GM19035 (cell line): Measurements from ENCODE around the gene RNF223.
"Not testable (repeated sequence)": the region's sequence is repeated elsewhere in the genome, so short reads cannot be mapped to it uniquely, and the experiment has no call there.

Source experiments
- ATAC-seq: cut with Tn5 transposase; IDR thresholded peaks from one replicate; pipeline ENCODE4 v1.9.1; 2021; ENCODE audit not compliant: unreplicated experiment

RNF223 gene

GRCh38 chr1:1074631-1075147 lies 583 bp upstream of the RNF223 start:
- no peak for ATAC-seq

GRCh38 chr1:1072849-1073742 lies 1.0 kb downstream of the RNF223 start:
- no peak for ATAC-seq

GRCh38 chr1:1072299-1072848 lies 1.7 kb downstream of the RNF223 start:
- ATAC-seq: no peak

GRCh38 chr1:1071486-1072298 lies 2.4 kb downstream of the RNF223 start:
- ATAC-seq: no peak

GRCh38 chr1:1069711-1070676 lies 4.1 kb downstream of the RNF223 start:
- peak; percentile 9 for ATAC-seq

- peak; percentile 57 for ATAC-seq
These were observed 4.9 kb downstream of the RNF223 start for GRCh38 chr1:1069056-1069710.

GRCh38 chr1:1068517-1069055 lies 5.5 kb downstream of the RNF223 start:
- ATAC-seq: no peak

GRCh38 chr1:1067860-1068516 lies 6.1 kb downstream of the RNF223 start:
- ATAC-seq: no peak

GRCh38 chr1:1067284-1067859 lies 6.7 kb downstream of the RNF223 start:
- no peak for ATAC-seq

GRCh38 chr1:1066403-1067283 lies 7.5 kb downstream of the RNF223 start:
- ATAC-seq: no peak

- ATAC-seq: not testable (repeated sequence)
These were observed 8.2 kb downstream of the RNF223 start for GRCh38 chr1:1065940-1066304.

GRCh38 chr1:1065265-1065939 lies 8.7 kb downstream of the RNF223 start:
- no peak for ATAC-seq

GRCh38 chr1:1063945-1064831 lies 9.9 kb downstream of the RNF223 start:
- peak; percentile 45 for ATAC-seq

GRCh38 chr1:1063261-1063944 lies 10.7 kb downstream of the RNF223 start:
- ATAC-seq: no peak

- no peak for ATAC-seq
These were observed 11.6 kb downstream of the RNF223 start for GRCh38 chr1:1062348-1063163.
